Left hindlimb (tissue), 1 donor: ENCODE measurements around the gene CSF1.

Experiments used
- DNase-seq: peaks from one replicate; pipeline ENCODE4 v3.0.0-alpha.2; 2018

The CSF1 gene

DNA sequence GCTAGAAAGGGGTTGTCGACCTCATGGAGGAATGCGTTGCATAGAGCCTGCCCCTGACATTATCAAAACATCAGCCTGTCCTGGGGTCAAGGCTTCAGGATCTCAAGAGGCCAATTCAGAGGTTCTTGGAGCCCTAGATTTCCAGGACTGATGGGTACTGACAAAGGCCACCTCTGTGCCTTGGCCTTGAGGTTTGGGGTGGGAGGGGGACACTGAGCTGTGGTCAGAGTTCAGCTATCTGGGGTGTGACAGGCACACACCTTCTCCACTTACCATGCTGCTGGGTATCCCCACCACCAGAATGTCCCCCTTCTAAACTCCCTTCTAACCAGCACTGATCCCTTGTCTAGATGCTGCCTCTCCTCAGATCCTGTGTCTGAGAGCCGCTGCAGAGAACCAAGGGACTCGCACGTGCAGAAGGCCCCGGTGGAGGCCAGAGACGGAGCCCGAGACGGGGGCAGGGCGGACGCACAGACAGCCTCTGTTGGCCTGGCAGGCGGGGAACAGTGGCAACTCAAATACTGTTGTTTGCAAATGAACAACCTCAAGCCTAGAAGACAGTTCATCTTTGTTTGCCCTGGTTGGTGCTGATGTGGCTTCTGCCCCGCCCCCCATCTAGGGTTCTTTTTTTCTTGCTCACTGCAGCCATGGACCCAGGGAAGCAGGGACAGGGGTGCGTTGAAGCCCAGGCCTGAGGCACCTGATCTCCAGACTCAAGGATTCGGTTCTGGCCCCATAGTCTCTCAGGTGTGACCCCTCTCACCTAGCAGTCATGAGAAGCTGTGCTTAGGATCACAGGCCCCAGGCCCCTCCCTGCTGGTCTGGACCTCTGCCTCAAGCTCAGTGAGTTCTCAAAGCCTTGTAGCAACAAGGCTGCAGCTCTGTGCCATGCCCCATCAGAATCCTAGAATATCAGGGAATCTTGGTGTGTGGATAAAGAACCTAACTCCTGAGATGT lies 28.1 kb upstream of the CSF1 start:
- no peak for DNase-seq

DNA sequence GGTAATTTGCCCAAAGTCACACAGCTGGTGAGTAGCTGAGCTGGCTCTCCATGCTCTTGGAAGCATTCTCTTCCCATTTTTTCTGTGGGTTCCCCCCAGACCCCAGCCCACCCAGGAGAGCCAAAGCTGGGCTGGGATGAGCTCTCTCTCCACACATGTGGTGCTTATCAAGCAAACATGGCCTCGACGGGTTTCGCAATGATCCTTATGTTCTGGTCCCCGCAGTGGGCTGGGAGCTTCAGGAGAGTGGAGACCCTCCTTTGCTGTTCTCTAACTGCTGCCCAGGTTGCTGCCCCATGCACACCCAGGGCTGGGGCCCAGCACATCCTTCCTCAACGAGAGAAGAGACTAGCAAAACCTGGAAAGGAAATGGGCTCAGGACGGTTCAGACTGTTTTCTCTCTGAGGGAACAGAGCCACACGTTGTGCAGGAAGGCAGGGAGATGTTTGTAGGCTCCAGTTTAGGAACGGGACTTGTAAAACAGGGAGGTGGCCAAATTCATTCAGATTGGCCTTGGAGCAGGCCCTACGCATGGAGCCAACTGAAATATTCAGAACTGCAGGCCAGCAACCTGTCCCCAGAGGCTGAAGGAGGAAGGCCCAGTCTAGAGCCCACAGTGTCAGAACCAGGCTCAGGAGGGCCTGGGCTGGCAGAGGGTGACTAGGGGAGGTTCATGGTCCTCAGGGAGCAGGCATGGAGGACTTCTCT lies 27.2 kb upstream of the CSF1 start:
- DNase-seq = no peak

DNA sequence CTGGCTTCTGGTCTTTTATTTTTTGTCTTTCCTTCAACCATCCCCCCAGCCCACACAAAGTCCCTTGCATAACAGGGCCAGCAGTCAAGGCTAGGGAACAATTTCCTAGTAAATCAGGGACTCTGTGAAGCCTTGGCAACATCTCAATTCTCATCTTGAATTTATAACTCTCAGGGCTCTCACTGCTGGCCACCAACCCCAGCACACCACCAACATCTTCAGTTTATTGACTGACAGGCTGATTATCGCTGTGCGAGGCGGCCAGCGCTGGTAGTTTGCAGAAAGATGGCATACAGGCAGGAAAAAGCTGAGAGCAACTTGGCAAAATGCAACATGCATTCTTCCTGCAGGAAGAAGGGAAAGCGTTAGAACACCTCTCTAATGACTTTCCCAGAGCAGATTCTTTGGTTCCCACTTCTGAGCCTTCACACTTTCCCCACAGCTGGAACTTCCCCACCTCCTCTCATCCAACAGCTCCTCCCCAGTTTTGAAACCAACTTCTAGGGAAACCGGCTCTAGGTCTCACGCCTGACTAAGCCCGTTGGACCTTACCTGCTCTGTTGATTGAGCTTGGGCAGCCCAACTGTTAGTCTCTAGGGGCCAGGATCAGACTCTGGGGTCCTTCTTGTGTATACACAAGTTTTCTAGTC lies 26.3 kb upstream of the CSF1 start:
- DNase-seq = peak; percentile 63

DNA sequence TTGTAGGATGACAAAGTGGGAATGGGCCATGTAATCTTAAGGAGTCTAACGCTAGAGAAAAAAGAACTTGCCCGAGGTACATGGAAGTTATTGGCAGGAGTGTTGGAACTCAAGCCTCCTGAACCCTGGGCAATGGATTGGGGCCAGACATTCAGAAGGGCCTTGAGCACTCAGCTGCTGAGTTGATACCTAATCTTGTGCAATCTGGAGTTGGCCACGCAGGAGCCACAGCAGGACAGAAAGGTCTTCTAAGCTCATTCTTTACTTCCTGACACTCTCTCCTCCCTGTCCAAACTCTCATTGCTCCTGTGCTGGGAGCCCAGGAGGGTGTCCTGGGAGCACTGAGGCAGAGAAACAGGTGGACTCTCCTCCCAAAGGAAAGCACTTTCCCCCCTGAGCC lies 25.1 kb upstream of the CSF1 start:
- no peak for DNase-seq

DNA sequence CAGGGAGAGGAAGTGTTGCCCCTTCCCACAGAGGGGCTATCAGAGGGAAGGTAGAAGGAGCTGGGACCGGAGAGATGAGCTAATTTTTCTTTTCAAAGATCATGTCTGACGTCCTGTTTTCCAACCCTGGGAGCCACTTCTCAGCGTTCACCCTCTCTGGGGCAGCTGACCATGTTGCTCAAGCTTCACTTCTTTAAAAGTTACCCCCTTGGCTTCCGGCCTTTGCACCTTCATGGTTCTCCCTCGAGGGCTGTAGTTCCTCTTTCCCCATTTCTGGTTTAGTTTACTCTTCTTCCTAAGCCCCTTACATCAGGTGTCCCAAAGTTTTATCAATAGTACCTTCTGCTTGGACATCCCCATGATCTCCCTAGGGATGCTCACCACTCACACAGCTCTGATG lies 23.8 kb upstream of the CSF1 start:
- DNase-seq = no peak

DNA sequence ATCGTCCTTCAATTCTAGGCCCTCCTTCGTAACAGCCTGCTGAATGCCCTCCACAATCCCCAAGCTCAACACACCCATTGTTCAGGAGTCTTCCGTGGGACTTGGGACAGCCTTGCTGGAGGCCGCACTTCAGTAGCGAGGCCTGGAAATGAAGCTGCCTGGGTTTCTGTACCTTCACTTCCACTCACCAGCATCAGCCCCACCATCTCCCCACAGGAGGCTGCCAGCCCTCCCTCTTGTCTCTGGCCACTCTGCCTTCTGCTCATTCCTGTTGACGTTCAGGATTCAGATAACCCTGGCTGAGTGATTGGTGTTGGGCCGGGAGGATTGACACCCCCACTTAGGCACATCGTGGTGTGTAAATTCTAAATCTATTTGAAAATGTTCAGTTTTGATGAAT lies 23.4 kb upstream of the CSF1 start:
- DNase-seq = no peak

DNA sequence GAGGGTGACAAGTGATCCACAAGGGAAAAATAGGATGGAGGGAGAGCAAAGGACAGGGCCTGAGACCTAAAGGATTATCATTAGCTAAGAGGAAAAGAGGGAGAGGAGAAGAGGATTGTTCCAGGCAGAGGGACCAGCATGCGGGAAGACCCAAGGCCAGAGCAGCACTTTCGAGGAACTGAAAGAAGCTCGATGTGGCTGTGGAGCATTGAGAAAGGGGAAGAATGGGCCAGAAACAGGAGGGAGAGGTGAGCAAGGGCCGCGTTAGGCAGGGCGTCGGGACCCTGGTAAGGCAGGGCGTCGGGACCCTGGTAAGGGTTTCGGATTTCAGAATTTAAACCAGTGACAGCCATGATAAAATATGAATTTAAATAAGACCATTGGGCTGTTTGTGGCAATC lies 22.8 kb upstream of the CSF1 start:
- DNase-seq = no peak

DNA sequence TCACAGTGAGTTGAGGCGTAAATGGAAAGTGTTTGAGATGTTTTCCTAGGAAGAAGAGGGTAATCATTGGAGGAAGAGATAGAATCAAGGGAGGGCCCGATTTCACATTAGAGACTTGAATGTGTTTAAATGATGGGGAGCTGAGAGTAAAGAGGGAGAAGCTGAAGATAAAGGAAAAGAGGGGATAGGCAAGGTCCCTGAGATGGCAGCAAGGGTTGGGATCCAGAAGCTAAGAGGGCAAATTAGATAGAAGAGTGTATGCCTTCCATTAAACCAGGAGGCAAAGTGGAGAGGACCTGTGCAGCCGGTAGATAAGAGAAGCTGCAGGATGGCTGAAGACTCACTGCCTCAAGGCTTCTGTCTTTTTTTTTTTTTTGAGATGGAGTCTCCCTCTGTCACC lies 21.6 kb upstream of the CSF1 start:
- DNase-seq = no peak

DNA sequence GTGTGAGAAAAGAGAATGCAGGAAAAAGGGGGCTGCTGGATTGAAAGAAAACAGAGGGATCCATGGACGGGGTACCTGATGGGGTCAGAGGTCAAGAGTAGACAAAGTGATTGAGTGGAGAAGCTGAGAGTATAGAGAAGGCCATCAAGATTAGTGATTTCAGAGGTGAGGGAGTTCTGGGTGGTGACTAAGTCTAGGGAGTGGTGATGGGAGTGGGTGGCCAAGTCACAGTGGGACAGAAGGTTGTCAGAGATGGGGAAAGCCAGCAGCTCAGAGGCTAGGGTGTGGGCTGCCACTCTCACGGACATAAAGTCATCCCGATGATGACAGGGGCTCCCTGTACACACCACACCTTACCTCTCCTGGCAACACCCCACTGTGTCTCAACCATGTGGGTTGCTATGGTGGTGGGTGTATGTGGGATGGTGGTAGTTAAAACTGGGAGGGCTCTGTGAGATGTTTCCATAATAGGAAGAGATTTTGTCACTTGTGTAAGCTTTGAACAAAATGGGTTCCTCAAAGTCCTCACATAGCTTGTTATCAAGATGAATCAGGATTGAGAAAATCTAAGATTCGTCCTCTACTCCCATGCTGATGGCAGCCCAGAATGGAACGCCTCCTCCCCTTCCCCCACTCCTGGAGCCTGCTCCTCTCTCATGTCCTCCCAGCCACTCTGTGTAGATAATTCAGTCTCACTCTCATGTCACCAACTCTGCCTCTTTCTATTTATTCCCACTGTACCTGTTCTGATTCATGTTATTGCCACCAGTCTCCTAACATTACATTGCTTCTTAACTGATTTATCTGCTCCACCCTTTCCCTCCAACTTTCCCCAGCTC lies 20.3 kb upstream of the CSF1 start:
- DNase-seq = no peak

DNA sequence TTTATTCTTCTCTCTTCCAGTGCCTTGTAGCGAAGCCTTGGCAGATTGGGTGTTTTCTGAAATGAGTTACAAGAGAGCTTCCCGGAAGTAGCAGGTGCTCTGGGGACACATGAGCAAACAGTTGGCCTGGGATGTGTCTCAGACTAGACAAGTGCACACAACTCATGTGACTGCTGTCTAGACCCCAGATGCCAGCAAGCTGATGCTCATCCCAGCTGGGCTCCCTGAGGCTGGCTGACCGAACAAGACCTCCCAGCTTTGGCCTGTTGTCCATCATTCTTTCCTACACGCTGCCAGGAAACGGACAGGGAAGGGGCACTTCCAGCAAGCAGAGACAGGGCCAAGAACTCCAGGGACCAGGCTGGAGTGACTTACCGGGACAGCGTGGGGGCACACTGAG lies 18.7 kb upstream of the CSF1 start:
- no peak for DNase-seq

DNA sequence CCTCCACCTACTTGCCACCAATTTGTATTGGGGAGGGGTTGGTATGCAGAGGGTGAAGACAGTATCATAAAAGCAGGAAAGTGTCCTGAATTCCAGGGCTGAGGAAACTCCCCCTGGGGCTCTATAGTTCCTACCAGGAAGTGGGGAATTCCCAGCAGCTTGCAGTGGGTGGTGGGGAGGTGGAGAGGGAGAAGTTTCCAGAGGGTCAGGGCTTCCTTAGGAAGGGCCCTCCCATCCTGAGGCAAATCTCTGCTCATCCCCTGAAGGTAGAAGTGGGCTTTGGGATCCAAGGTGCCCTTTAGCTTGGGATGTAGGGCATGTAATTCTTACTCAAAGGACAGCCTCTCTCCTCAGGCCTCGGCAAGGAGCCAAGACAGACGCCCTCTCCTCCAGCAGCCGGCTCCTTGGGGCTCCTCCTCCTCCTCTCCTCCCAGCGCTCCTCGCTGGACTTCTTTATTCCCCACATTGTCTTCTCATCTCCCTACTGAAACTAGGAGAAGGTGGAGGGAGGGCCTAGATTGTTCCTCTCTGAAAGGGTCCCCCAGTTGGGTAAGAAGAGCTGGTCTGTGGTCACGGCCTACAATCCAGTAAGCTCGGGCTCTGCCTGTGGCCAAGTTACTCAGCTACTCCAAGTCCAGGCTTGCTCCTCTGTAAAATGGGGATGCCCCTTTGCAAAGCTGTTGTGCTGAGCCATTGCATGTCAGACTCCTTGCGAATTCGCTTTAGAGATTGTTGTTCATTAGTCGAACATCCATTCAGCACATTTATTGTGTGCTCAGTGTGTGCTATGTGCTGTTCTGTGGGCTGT lies 17.9 kb upstream of the CSF1 start:
- DNase-seq = no peak

DNA sequence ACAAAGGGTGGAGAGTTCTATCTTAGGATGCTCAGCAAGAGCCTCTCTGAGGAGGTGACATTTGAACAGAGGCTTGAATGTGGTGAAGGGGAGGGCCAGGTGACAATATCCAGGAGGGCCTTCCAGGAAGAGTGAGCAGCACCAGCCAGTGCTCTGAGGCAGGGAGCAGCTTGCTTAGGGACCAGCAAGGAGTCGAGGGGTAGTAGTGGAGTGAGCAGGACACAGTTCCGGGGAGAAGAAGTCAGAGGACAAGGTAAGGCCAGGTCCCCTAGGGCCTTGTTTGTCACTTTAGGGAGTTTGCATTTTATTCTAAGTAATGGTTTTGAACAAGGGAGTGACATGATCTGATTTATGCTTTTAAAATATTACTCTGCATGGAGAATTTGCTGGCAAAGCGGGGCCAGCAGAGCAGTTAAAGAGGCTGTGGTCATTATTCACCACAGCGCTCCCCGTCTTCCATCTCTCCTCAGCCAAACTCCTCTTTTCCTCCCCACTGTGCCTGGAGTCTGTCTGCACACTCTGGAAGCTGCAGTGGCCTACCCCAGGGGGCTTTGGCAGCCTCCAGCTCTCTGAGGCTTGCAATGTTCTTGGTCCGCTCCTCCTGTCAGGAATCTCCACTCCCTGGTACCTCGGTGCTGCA lies 17.0 kb upstream of the CSF1 start:
- no peak for DNase-seq

DNA sequence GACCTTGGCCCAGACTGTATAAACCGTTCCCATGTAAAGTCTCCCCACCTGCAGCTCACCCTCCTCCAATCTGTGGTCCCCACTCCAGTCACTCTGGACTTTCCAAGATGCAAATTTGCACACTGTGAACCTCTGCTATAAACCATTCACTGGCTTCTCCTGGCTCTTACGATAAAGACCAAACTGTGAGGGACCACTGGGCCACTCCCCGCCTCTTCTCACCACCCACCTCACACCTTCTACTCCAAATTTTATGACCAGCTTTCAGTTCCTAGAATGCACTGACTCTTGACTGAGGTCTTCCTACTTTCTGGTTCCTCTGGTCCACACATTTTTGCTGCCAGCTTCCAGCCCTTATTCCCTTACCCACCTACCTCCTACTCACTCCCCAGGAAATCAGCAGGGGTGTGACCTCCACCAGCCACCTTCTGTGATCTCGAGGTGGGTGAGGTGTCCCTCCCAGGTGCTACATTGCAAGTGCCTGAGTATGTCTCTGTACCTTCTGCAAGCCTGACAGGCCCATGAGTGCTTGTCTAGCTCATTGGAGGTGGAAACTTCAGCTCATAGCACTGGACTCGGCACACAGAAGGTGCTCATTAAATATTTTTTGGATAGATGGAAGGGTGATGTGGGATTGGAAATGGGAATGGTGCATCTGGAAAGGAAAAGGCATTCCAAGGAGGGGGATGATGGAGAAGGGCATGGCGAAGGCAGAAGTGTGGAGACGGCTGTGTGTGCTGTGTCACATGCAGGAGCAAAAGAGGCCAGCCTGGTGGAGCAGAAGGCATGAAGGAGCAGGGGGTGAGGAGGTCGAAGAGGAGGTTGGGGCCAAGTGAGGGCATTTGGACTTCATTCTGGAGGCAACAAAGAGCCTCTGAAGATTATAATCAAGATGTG lies 15.6 kb upstream of the CSF1 start:
- DNase-seq = no peak

DNA sequence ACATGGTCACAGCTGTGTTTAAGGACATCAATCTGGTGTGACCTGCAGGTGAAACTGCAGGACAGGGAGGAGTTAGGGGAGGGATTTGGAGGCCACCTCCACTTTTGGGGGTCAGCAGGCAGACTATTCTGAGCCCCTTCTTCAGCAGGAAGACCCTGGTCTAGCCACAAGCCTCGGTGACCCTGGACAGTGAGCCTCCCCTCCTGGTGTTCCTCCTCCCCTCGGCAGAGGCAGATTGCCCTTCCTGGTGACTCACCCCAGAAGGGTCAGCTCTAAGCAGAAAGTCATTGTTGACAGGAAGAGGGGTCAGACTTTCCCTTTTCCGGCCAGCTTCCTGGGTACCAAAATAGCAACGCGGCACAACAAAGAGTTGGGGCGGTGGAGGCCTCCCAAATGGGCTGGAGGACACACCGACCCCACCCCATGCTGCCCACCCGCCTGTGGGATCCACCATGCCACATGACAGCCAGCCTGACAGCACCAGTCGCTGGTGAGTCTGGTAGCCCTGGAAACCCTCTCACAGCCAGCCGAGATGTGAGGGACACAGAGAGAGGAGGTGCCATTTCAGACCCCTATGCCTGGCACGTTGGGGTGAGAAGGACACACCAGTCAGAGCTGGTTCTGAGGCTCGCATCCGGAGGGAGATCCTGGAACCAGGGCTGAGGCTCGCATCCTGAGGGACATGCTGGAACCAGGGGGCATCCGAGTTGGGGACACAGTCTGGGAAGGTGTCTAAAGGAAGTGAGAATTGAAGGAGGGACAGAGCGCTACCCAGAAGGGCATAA lies 14.7 kb upstream of the CSF1 start:
- no peak for DNase-seq

DNA sequence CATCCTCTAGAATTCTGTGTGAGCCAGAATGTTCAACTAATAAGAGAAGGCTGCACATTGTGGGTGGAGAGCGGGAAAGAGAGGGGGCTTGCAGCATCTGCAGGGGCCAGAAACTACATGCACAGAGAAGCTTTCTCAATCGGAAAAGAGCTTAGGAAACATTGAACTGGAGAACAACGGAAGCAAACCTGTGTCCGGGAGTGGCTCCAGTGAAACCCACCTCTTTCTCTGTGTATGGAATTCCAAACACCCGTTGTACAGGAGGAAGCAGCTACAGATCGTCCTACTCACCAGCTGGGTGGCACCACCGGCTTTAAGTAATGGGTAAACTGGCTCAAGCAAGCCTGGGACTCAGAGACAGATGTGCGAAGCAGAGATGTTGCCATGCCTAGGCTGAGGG lies 14.0 kb upstream of the CSF1 start:
- DNase-seq = no peak

DNA sequence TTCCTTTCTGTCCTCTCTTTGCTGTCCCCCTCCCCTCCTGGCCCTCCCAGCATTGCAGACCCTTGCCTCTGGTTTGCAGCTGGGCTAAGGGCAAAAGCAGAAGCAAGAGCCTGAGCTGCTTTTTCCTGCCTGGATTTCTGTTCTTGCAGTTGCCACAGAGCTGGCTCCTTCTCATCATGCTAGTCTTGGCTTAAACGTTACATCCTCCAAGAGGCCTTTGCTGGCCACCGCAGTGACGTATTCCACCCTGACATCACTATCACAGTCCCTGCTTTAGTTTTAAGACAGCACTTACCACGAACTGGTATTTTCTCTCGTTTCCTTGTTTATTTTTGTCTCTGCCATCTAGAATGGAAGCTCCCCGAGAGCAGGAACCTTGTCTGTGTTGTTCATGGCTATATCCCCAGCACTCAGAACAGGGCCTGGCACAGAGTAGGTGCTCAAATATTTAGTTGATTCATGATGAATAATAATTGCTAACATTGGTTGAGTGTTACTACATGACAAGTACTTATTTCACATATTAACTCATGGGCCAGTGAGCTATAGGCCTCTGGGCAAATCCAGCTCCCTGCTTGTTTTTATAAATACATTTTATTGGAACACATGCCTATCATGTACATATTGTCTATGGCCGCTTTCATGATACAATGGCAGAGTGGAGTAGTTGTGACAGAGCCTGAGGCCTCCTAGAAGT lies 13.2 kb upstream of the CSF1 start:
- DNase-seq = no peak

DNA sequence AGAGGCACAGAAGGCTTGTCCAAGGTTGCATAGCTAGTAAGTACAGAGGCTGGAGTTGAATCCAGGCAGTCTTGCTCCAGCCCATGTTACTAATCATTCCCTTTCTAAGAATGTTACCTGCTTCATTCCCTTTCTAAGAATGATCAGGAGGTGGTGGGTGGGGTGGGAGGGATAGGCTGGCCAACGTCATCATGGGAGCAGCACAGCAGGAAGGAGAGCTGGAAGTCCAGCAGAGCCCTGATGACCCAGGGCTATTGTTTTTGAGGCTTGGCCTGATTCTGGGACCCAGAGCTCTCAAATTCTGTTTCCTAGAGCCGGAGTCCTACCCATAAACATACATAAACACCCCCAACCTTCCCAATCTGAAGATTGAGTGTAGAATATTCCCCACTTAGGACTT lies 11.8 kb upstream of the CSF1 start:
- no peak for DNase-seq

DNA sequence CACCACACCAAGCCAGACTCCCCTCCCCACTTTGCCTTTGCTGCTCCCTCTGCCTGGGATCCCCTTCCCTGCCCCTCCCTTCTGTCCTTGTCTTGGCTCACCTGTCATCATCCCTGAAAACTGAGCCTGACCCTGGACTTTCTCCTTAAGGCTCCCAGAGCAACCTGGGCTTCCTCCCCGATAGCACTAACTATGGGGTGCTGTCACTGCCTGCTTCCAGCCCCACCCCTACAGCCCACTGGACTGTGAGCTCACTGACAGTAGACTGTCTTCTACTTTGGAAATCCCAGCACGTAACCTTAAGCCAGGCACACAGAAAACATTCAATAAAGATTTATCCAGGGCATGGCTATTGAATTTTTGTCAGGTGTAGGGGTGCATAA lies 9.5 kb upstream of the CSF1 start:
- DNase-seq = no peak
